HepG2 (cell line): Measurements from ENCODE around the gene CC2D1B. TPM values are rescaled to one million over a fixed set of nuclear protein-coding genes. Genes with fewer than 3 reads are reported as not detected.
A peak's percentile ranks its signal among the peaks of the same experiment; 100 is the strongest.

Experiments
- ATAC-seq: fragments of 200-7000 bp; cut with Tn5 transposase; 3 replicates; pipeline ENCODE4 v1.9.1; 2020; ENCODE audit warnings: mild to moderate bottlenecking, moderate library complexity
- BruUV-seq: library from RNA; stranded (reverse); fragments of 400-500 nt; replicated peaks from 2 replicates; lab custom pipeline; 2021; lab: Mats Ljungman, UMichigan
- CTCF ChIA-PET: fragments of 300-600 bp; formaldehyde crosslinking; extraction: SDS; loops from one replicate; lab custom pipeline; 2021; ENCODE audit warnings: low total read pairs, inconsistent platforms, low intra/inter-chr PET ratio; lab: Yijun Ruan, JAX
- POLR2A ChIA-PET: fragments of 350-600 bp; sonication (Branson Sonifier 250); formaldehyde crosslinking; loops from one replicate; lab custom pipeline; 2020; ENCODE audit warnings: antibody characterized with exemption, inconsistent platforms; lab: Yijun Ruan, JAX
- DNase-seq: peaks from one replicate; pipeline ENCODE4 v3.0.0-alpha.2; 2015; ENCODE audit warnings: low spot score
- FAIRE-seq: peaks from 3 replicates; lab custom pipeline; 2011; peaks lifted over from hg19 to GRCh38; lab: Jason Lieb, UNC
- H2AFZ ChIP-seq: one replicate; pipeline ENCODE4 v1.6.1; 2011; ENCODE audit warnings: low read length, inconsistent platforms
- H3K27ac ChIP-seq: fragments of 300-600 bp; 3 replicates; pipeline ENCODE4 v1.8.0; 2011; ENCODE audit warnings: mixed run types, mild to moderate bottlenecking, mixed read lengths, low read length, inconsistent platforms; ENCODE audit not compliant: insufficient read depth; ENCODE audit errors: extremely low read length
- H3K27me3 ChIP-seq, 2 experiments: fragments of 200-600 bp in 1 of 2; 2 replicates in 1 of 2; 3 replicates in 1 of 2; pipeline versions ENCODE4 v1.6.0 to v1.8.0; 2011; ENCODE audit warnings: low read length in 2 of 2, mild to moderate bottlenecking in 2 of 2, moderate library complexity in 2 of 2, inconsistent platforms in 1 of 2; ENCODE audit not compliant: insufficient read depth in 2 of 2, control insufficient read depth in 1 of 2
- H3K36me3 ChIP-seq, 2 experiments: fragments of 200-600 bp in 1 of 2; replicated peaks in 1 of 2; 2 replicates in 1 of 2; 3 replicates in 1 of 2; pipeline versions ENCODE4 v1.5.1 to v1.8.0; 2011; ENCODE audit warnings: low read length in 2 of 2, inconsistent platforms in 1 of 2; ENCODE audit not compliant: insufficient read depth in 2 of 2, control insufficient read depth in 1 of 2
- H3K4me1 ChIP-seq: 2 replicates; pipeline ENCODE4 v1.5.1; 2012; ENCODE audit warnings: low read length, inconsistent platforms; ENCODE audit not compliant: insufficient read depth
- H3K4me2 ChIP-seq: 2 replicates; pipeline ENCODE4 v1.6.0; 2011; ENCODE audit warnings: low read depth, low read length, inconsistent platforms
- H3K4me3 ChIP-seq, 3 experiments: fragments of 200-600 bp in 1 of 3; sonication (generic), shearing (Covaris generic) in 1 of 3; replicated peaks in 1 of 3; 2 replicates each; pipeline ENCODE4 v1.5.1; 2011 to 2016; ENCODE audit warnings: low read length in 3 of 3, inconsistent platforms in 2 of 3, low read depth in 2 of 3, mild to moderate bottlenecking in 2 of 3, control low read depth in 1 of 3, mixed read lengths in 1 of 3; ENCODE audit not compliant: insufficient read depth in 1 of 3
- H3K79me2 ChIP-seq: one replicate; pipeline ENCODE4 v1.6.1; 2011; ENCODE audit warnings: low read length, inconsistent platforms; ENCODE audit not compliant: insufficient read depth
- H3K9ac ChIP-seq: 2 replicates; pipeline ENCODE4 v1.6.0; 2011; ENCODE audit warnings: mild to moderate bottlenecking, low read depth, low read length, inconsistent platforms; ENCODE audit not compliant: insufficient read depth
- H3K9me3 ChIP-seq: 2 replicates; pipeline ENCODE4 v1.5.1; 2012; ENCODE audit warnings: mild to moderate bottlenecking, low read length
- H4K20me1 ChIP-seq: 2 replicates; pipeline ENCODE4 v1.6.0; 2011; ENCODE audit warnings: inconsistent platforms, mild to moderate bottlenecking, low read length, moderate library complexity; ENCODE audit not compliant: insufficient read depth
- ASH2L ChIP-seq: fragments of 300-600, 200-600 bp; sonication (generic); IDR thresholded peaks from 2 replicates; pipeline ENCODE4 v1.7.0; 2017; ENCODE audit warnings: low read depth, mild to moderate bottlenecking, moderate library complexity, mixed read lengths, low read length; ENCODE audit not compliant: insufficient read length
- BORCS8-MEF2B ChIP-seq: sonication (generic); formaldehyde crosslinking; IDR thresholded peaks from 2 replicates; pipeline ENCODE4 v1.8.0; 2022; ENCODE audit warnings: mild to moderate bottlenecking, missing genetic modification reagents
- HDAC1 ChIP-seq: sonication (generic); formaldehyde crosslinking; IDR thresholded peaks from 2 replicates; pipeline ENCODE4 v1.5.1; 2020; ENCODE audit warnings: mild to moderate bottlenecking, missing genetic modification reagents
- KLF11 ChIP-seq: IDR thresholded peaks from 2 replicates; pipeline ENCODE4 v1.6.1; 2016; ENCODE audit warnings: missing compliant biosample characterization
- KLF9 ChIP-seq: IDR thresholded peaks from 2 replicates; pipeline ENCODE4 v1.6.1; 2016; ENCODE audit warnings: low read depth
- MYC ChIP-seq: sonication (generic); formaldehyde crosslinking; IDR thresholded peaks from 2 replicates; pipeline ENCODE4 v1.9.0; 2021; ENCODE audit warnings: missing genetic modification reagents, borderline replicate concordance
- POLR2A ChIP-seq, 2 experiments: IDR thresholded peaks; 2 replicates each; pipeline ENCODE4 v1.6.1; 2011; ENCODE audit warnings: low read depth in 2 of 2, low read length in 2 of 2, mild to moderate bottlenecking in 1 of 2, moderate library complexity in 1 of 2; ENCODE audit not compliant: insufficient read depth in 1 of 2
- ZBTB7A ChIP-seq: sonication (generic); formaldehyde crosslinking; IDR thresholded peaks from 2 replicates; pipeline ENCODE4 v1.8.0; 2022; ENCODE audit warnings: mild to moderate bottlenecking, missing genetic modification reagents
- ZFY ChIP-seq: sonication (generic); formaldehyde crosslinking; IDR thresholded peaks from 2 replicates; pipeline ENCODE4 v1.4.0; 2020; ENCODE audit warnings: missing genetic modification reagents
- ZNF205 ChIP-seq: IDR thresholded peaks from 2 replicates; pipeline ENCODE4 v1.6.1; 2018; ENCODE audit warnings: missing biosample characterization, missing genetic modification reagents
- ZNF33B ChIP-seq: sonication (generic); formaldehyde crosslinking; IDR thresholded peaks from 2 replicates; pipeline ENCODE4 v1.5.1; 2020; ENCODE audit warnings: mild to moderate bottlenecking, missing genetic modification reagents
- ZNF616 ChIP-seq: sonication (generic); formaldehyde crosslinking; IDR thresholded peaks from 2 replicates; pipeline ENCODE4 v1.5.0; 2020; ENCODE audit warnings: low read depth, mild to moderate bottlenecking, missing genetic modification reagents
- WGBS: methylation state at CpG from one replicate; pipeline ENCODE4 v1.1.6; 2017; ENCODE audit warnings: low lambda C conversion rate; 5-methylcytosine and 5-hydroxymethylcytosine counted together
- in situ Hi-C: cut with HindIII; loops from 2 replicates; pipeline ENCODE4 v1.10.0; 2017; ENCODE audit warnings: low pct_unique_long_range_greater_than_20kb; ENCODE audit not compliant: extremely low pct_ligation_motif_present
- intact Hi-C: fragments of 100-400 bp; cut with micrococcal nuclease; formaldehyde crosslinking; loops from one replicate; pipeline ENCODE4 v1.10.0; 2022; ENCODE audit not compliant: unreplicated experiment
- polyA plus RNA-seq, 8 experiments: library from polyadenylated mRNA; depleted of rRNA in 3 of 8; stranded (reverse) in 7 of 8; unstranded in 1 of 8; fragments of >200 nt; fragmentation: Illumina TruSeq in 4 of 8; extraction: Trizol in 4 of 8; gene quantifications; 2 replicates each; pipeline versions ENCODE4 v1.2.1 to v1.2.3, GENCODE V29; 2011 to 2016; ENCODE audit warnings: low read depth in 4 of 8, missing spikeins in 1 of 8, mixed read lengths in 1 of 8; ENCODE audit not compliant: insufficient read depth in 1 of 8
- total RNA-seq, 5 experiments: library from RNA; depleted of rRNA; stranded (reverse); fragments of >200 nt; fragmentation: Illumina TruSeq; extraction: Trizol; gene quantifications; 2 replicates each; pipeline ENCODE4 v1.2.3, GENCODE V29; 2016; ENCODE audit warnings: low read depth in 1 of 5
- TF ChIP-seq, protein P1 (sequence below): sonication (generic); formaldehyde crosslinking; IDR thresholded peaks from 2 replicates; pipeline ENCODE4 v1.8.1; 2023; ENCODE audit warnings: mild to moderate bottlenecking, moderate library complexity, missing genetic modification reagents
- TF ChIP-seq, protein P2 (sequence below): sonication (generic); formaldehyde crosslinking; IDR thresholded peaks from 2 replicates; pipeline ENCODE4 v1.4.0; 2020; ENCODE audit warnings: missing genetic modification reagents, mild to moderate bottlenecking, borderline replicate concordance
- TF ChIP-seq, protein P3 (sequence below): sonication (generic); formaldehyde crosslinking; IDR thresholded peaks from 2 replicates; pipeline ENCODE4 v1.5.1; 2020; ENCODE audit warnings: mild to moderate bottlenecking, missing genetic modification reagents, moderate library complexity
- TF ChIP-seq, protein P4 (sequence below): IDR thresholded peaks from 2 replicates; pipeline ENCODE4 v1.6.1; 2016; ENCODE audit warnings: low read depth, borderline replicate concordance

CC2D1B gene
- total and polyA plus RNA-seq, 2 of the 13 experiments (the other 11 are each of a cell fraction or from before 2014, with no cell fraction given) = 7.2 to 19.2 TPM

DNA sequence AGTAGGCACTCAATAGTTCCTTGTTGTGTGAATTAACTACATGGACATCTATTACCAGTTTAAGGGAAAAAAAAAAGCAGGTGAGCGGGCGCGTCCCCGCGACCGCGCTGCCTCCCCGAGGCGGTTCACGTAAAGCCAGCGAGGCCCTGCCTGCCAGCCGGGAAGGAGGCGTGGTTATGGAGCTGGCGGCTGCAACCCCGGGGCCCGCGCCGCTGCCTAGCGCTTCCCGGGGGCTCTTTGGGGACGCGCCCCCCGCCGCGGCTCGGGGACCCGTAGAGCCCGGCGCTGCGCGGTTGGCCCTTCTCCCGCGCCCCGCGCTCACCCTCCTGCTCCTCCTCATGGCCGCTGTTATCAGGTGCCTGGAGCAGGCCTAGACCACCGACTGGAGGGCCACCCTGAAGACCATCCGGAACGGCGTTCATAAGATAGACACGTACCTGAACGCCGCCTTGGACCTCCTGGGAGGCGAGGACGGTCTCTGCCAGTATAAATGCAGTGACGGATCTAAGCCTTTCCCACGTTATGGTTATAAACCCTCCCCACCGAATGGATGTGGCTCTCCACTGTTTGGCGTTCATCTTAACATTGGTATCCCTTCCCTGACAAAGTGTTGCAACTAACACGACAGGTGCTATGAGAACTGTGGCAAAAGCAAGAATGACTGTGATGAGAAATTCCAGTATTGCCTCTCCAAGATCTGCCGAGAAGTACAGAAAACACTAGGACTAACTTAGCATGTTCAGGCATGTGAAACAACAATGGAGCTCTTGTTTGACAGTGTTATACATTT lies 2.6 kb upstream of the CC2D1B start:
- peak; percentile 58 for DNase-seq
- TF ChIP-seq ZNF205 (0 out of 2 replicates have a peak, but pooled peaks have one; percentile 19), BORCS8-MEF2B (CRISPR knock-in tag) (0 out of 2 replicates have a peak, but pooled peaks have one; percentile 17), MYC (CRISPR knock-in tag) (peak; percentile 50; the same call in 1 of the 2 replicates), ZNF33B (CRISPR knock-in tag) (no peak), ZFY (CRISPR knock-in tag) (peak; percentile 82), POLR2A (IDR thresholded peaks at IDR 0.05; ENCODE audit: insufficient read depth in 1 of 2, low read depth in 2 of 2, low read length in 2 of 2) (0 out of 4 replicates have a peak, but pooled peaks of 1 of the 2 experiments have one; percentile 15), KLF11 (no peak), ASH2L (peak; percentile 47), HDAC1 (CRISPR knock-in tag) (peak; percentile 50; the same call in 1 of the 2 replicates), ZNF616 (CRISPR knock-in tag) (0 out of 2 replicates have a peak, but pooled peaks have one; percentile 26), KLF9 (peak; percentile 65; the same call in 1 of the 2 replicates), ZBTB7A (CRISPR knock-in tag) (peak; percentile 81)
- TF ChIP-seq, protein P1, sequence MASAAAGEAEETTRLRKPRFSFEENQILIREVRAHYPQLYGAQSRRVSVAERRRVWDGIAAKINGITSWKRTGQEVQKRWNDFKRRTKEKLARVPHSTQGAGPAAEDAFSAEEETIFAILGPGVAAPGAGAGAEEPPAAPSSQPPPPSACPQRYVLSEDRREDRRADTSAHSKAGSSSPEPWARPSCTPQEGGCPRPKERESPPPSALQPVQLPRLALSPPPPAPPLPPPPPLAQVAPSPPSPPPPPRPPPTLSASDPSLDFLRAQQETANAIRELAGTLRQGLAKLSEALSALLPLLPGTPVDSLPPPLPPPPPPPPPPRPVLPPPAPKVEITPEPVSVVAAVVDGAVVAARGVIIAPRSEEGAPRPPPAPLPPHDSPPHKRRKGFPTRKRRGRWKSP (CRISPR knock-in tag) = peak; percentile 64; the same call in 1 of the 2 replicates
- TF ChIP-seq, protein P2, sequence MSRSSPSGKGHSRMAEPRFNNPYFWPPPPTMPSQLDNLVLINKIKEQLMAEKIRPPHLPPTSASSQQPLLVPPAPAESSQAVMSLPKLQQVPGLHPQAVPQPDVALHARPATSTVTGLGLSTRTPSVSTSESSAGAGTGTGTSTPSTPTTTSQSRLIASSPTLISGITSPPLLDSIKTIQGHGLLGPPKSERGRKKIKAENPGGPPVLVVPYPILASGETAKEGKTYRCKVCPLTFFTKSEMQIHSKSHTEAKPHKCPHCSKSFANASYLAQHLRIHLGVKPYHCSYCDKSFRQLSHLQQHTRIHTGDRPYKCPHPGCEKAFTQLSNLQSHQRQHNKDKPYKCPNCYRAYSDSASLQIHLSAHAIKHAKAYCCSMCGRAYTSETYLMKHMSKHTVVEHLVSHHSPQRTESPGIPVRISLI (CRISPR knock-in tag) = peak; percentile 90
- TF ChIP-seq, protein P3, sequence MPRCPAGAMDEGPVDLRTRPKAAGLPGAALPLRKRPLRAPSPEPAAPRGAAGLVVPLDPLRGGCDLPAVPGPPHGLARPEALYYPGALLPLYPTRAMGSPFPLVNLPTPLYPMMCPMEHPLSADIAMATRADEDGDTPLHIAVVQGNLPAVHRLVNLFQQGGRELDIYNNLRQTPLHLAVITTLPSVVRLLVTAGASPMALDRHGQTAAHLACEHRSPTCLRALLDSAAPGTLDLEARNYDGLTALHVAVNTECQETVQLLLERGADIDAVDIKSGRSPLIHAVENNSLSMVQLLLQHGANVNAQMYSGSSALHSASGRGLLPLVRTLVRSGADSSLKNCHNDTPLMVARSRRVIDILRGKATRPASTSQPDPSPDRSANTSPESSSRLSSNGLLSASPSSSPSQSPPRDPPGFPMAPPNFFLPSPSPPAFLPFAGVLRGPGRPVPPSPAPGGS (CRISPR knock-in tag) = peak; percentile 79; the same call in 1 of the 2 replicates
- TF ChIP-seq, protein P4, sequence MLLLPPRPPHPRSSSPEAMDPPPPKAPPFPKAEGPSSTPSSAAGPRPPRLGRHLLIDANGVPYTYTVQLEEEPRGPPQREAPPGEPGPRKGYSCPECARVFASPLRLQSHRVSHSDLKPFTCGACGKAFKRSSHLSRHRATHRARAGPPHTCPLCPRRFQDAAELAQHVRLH (CRISPR knock-in tag) = peak; percentile 19; the same call in 1 of the 2 replicates

More for the DNA sequence above, 2.6 kb upstream of the CC2D1B start:
- intact Hi-C loops = no loop called here
- BruUV-seq = TSS peak; percentile 79
- FAIRE-seq = peak; percentile 60
- peak overlapping the region; percentile 60 for H3K27ac ChIP-seq
- CTCF ChIA-PET = no interaction called here
- H3K79me2 ChIP-seq = peaks cover 14% of the 10 kb centered on the region
- in situ Hi-C loops = no loop called here
- peak overlapping the region; percentile 67 for H3K9ac ChIP-seq
- H3K36me3 ChIP-seq = peaks cover 0 to 10% of the 10 kb centered on the region in 2 experiments; a peak in 2 of 5 replicates
- 2% methylated on average over 12 of the region's 51 CpGs for WGBS
- H3K4me1 ChIP-seq = peaks cover 42% of the 10 kb centered on the region
- peak overlapping the region; percentile 86 for H2AFZ ChIP-seq
- ATAC-seq = peak; percentile 62
- H4K20me1 ChIP-seq = no peaks in the 10 kb centered on the region
- no peaks in the 10 kb centered on the region for H3K9me3 ChIP-seq
- no peaks in the 10 kb centered on the region; a peak in 1 of 5 replicates for H3K27me3 ChIP-seq
- POLR2A ChIA-PET = interaction anchor here (1.0 to 2.1 kb wide), 4 partner anchors 18 to 313 kb away, joined by 3 to 14 read pairs (median 4); partner anchors contain the start of genes ORC1, PRPF38A and TXNDC12
- peak overlapping the region; percentile 82 for H3K4me2 ChIP-seq
- H3K4me3 ChIP-seq = peak overlapping the region; percentile 69 to 76 (median 72)
